HepG2 (cell line): ENCODE measurements around the gene ITGB1. TPM values are rescaled to one million over a fixed set of nuclear protein-coding genes. Genes with fewer than 3 reads are reported as not detected.

ENCODE experiments used
- ATAC-seq: fragments of 200-7000 bp; cut with Tn5 transposase; 3 replicates; pipeline ENCODE4 v1.9.1; 2020; ENCODE audit warnings: mild to moderate bottlenecking, moderate library complexity
- BruUV-seq: library from RNA; stranded (reverse); fragments of 400-500 nt; replicated peaks from 2 replicates; lab custom pipeline; 2021; lab: Mats Ljungman, UMichigan
- CTCF ChIA-PET: fragments of 300-600 bp; formaldehyde crosslinking; extraction: SDS; loops from one replicate; lab custom pipeline; 2021; ENCODE audit warnings: low total read pairs, inconsistent platforms, low intra/inter-chr PET ratio; lab: Yijun Ruan, JAX
- POLR2A ChIA-PET: fragments of 350-600 bp; sonication (Branson Sonifier 250); formaldehyde crosslinking; loops from one replicate; lab custom pipeline; 2020; ENCODE audit warnings: antibody characterized with exemption, inconsistent platforms; lab: Yijun Ruan, JAX
- DNase-seq: peaks from one replicate; pipeline ENCODE4 v3.0.0-alpha.2; 2015; ENCODE audit warnings: low spot score
- FAIRE-seq: peaks from 3 replicates; lab custom pipeline; 2011; peaks lifted over from hg19 to GRCh38; lab: Jason Lieb, UNC
- H2AFZ ChIP-seq: one replicate; pipeline ENCODE4 v1.6.1; 2011; ENCODE audit warnings: low read length, inconsistent platforms
- H3K27ac ChIP-seq: fragments of 300-600 bp; 3 replicates; pipeline ENCODE4 v1.8.0; 2011; ENCODE audit warnings: mixed run types, mild to moderate bottlenecking, mixed read lengths, low read length, inconsistent platforms; ENCODE audit not compliant: insufficient read depth; ENCODE audit errors: extremely low read length
- H3K27me3 ChIP-seq, 2 experiments: fragments of 200-600 bp in 1 of 2; 2 replicates in 1 of 2; 3 replicates in 1 of 2; pipeline versions ENCODE4 v1.6.0 to v1.8.0; 2011; ENCODE audit warnings: low read length in 2 of 2, mild to moderate bottlenecking in 2 of 2, moderate library complexity in 2 of 2, inconsistent platforms in 1 of 2; ENCODE audit not compliant: insufficient read depth in 2 of 2, control insufficient read depth in 1 of 2
- H3K36me3 ChIP-seq, 2 experiments: fragments of 200-600 bp in 1 of 2; replicated peaks in 1 of 2; 2 replicates in 1 of 2; 3 replicates in 1 of 2; pipeline versions ENCODE4 v1.5.1 to v1.8.0; 2011; ENCODE audit warnings: low read length in 2 of 2, inconsistent platforms in 1 of 2; ENCODE audit not compliant: insufficient read depth in 2 of 2, control insufficient read depth in 1 of 2
- H3K4me1 ChIP-seq: 2 replicates; pipeline ENCODE4 v1.5.1; 2012; ENCODE audit warnings: low read length, inconsistent platforms; ENCODE audit not compliant: insufficient read depth
- H3K4me2 ChIP-seq: 2 replicates; pipeline ENCODE4 v1.6.0; 2011; ENCODE audit warnings: low read depth, low read length, inconsistent platforms
- H3K4me3 ChIP-seq, 3 experiments: fragments of 200-600 bp in 1 of 3; sonication (generic), shearing (Covaris generic) in 1 of 3; replicated peaks in 1 of 3; 2 replicates each; pipeline ENCODE4 v1.5.1; 2011 to 2016; ENCODE audit warnings: low read length in 3 of 3, inconsistent platforms in 2 of 3, low read depth in 2 of 3, mild to moderate bottlenecking in 2 of 3, control low read depth in 1 of 3, mixed read lengths in 1 of 3; ENCODE audit not compliant: insufficient read depth in 1 of 3
- H3K79me2 ChIP-seq: one replicate; pipeline ENCODE4 v1.6.1; 2011; ENCODE audit warnings: low read length, inconsistent platforms; ENCODE audit not compliant: insufficient read depth
- H3K9ac ChIP-seq: 2 replicates; pipeline ENCODE4 v1.6.0; 2011; ENCODE audit warnings: mild to moderate bottlenecking, low read depth, low read length, inconsistent platforms; ENCODE audit not compliant: insufficient read depth
- H3K9me3 ChIP-seq: 2 replicates; pipeline ENCODE4 v1.5.1; 2012; ENCODE audit warnings: mild to moderate bottlenecking, low read length
- H4K20me1 ChIP-seq: 2 replicates; pipeline ENCODE4 v1.6.0; 2011; ENCODE audit warnings: inconsistent platforms, mild to moderate bottlenecking, low read length, moderate library complexity; ENCODE audit not compliant: insufficient read depth
- EED ChIP-seq: sonication (generic); formaldehyde crosslinking; IDR thresholded peaks from 2 replicates; pipeline ENCODE4 v1.5.0; 2020; ENCODE audit warnings: mild to moderate bottlenecking, missing genetic modification reagents
- NFE2 ChIP-seq: sonication (generic); formaldehyde crosslinking; IDR thresholded peaks from 2 replicates; pipeline ENCODE4 v1.4.0; 2020; ENCODE audit warnings: missing genetic modification reagents
- POLR2A ChIP-seq, 2 experiments: IDR thresholded peaks; 2 replicates each; pipeline ENCODE4 v1.6.1; 2011; ENCODE audit warnings: low read depth in 2 of 2, low read length in 2 of 2, mild to moderate bottlenecking in 1 of 2, moderate library complexity in 1 of 2; ENCODE audit not compliant: insufficient read depth in 1 of 2
- RBM39 ChIP-seq: fragments of 200-400 bp; formaldehyde crosslinking; IDR thresholded peaks from one replicate; pipeline ENCODE4 v1.6.1; 2018; ENCODE audit warnings: antibody characterized with exemption, mild to moderate bottlenecking, low read depth, low read length; ENCODE audit not compliant: poor library complexity, severe bottlenecking
- SAP130 ChIP-seq: IDR thresholded peaks from 2 replicates; pipeline ENCODE4 v1.6.1; 2016; ENCODE audit warnings: low read depth
- TBL1XR1 ChIP-seq: fragments of 150-350 bp; IDR thresholded peaks from 2 replicates; pipeline ENCODE4 v1.6.1; 2014; ENCODE audit warnings: borderline replicate concordance, low read length; ENCODE audit not compliant: partially characterized antibody
- in situ Hi-C: cut with HindIII; loops from 2 replicates; pipeline ENCODE4 v1.10.0; 2017; ENCODE audit warnings: low pct_unique_long_range_greater_than_20kb; ENCODE audit not compliant: extremely low pct_ligation_motif_present
- intact Hi-C: fragments of 100-400 bp; cut with micrococcal nuclease; formaldehyde crosslinking; loops from one replicate; pipeline ENCODE4 v1.10.0; 2022; ENCODE audit not compliant: unreplicated experiment
- polyA plus RNA-seq, 8 experiments: library from polyadenylated mRNA; depleted of rRNA in 3 of 8; stranded (reverse) in 7 of 8; unstranded in 1 of 8; fragments of >200 nt; fragmentation: Illumina TruSeq in 4 of 8; extraction: Trizol in 4 of 8; gene quantifications; 2 replicates each; pipeline versions ENCODE4 v1.2.1 to v1.2.3, GENCODE V29; 2011 to 2016; ENCODE audit warnings: low read depth in 4 of 8, missing spikeins in 1 of 8, mixed read lengths in 1 of 8; ENCODE audit not compliant: insufficient read depth in 1 of 8
- total RNA-seq, 5 experiments: library from RNA; depleted of rRNA; stranded (reverse); fragments of >200 nt; fragmentation: Illumina TruSeq; extraction: Trizol; gene quantifications; 2 replicates each; pipeline ENCODE4 v1.2.3, GENCODE V29; 2016; ENCODE audit warnings: low read depth in 1 of 5
- TF ChIP-seq, protein P1 (sequence below): sonication (generic); formaldehyde crosslinking; IDR thresholded peaks from 2 replicates; pipeline ENCODE4 v1.5.0; 2020; ENCODE audit warnings: mild to moderate bottlenecking, missing genetic modification reagents, moderate library complexity
- TF ChIP-seq, protein P2 (sequence below): sonication (generic); formaldehyde crosslinking; IDR thresholded peaks from one replicate; pipeline ENCODE4 v1.5.1; 2020; ENCODE audit warnings: mild to moderate bottlenecking, missing genetic modification reagents; ENCODE audit errors: not compliant biosample characterization

The ITGB1 gene
- total and polyA plus RNA-seq, 2 of the 13 experiments (the other 11 are each of a cell fraction or from before 2014, with no cell fraction given): 190 to 204 TPM

DNA sequence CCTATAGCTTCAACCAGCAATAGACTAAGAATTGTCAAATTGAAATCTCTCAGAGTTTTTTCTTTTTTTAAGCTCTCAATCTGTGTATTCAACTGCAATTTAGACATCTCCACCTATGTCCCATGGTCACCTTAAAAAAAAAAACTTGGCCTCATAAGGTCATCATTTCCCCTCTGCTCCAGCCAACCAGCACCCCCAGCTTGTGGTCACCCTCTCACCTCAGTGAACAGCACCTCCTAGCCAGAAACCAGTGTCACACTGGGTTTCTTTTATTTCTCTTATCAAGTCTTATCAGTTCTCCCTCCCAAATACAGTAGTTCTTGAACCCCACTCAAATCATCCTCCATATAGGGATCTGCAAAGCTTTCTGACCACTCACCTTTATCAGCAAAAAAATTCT lies 4.0 kb downstream of the ITGB1 start:
- DNase-seq: no peak
- FAIRE-seq: no peak
- Histone ChIP-seq H4K20me1 (peaks cover 61% of the 10 kb centered on the region), H3K36me3 (peaks cover 2 to 5% of the 10 kb centered on the region in 2 experiments; a peak in 1 of 5 replicates), H3K79me2 (peaks cover 95% of the 10 kb centered on the region), H3K4me3 (peak overlapping the region in 2 of 3 experiments; percentile 17 to 91; a peak in 3 of 6 replicates), H3K27ac (no peak overlapping the region), H2AFZ (no peak overlapping the region), H3K27me3 (no peaks in the 10 kb centered on the region; a peak in 1 of 5 replicates), H3K9me3 (no peaks in the 10 kb centered on the region), H3K4me1 (peaks cover 70% of the 10 kb centered on the region), H3K9ac (no peak overlapping the region; the same call in 1 of the 2 replicates), H3K4me2 (peak overlapping the region; percentile 70)
- in situ Hi-C loops (no loop called here), intact Hi-C loops (loop anchor here (10.0 kb wide), 1 partner anchor 49 kb away; no protein-coding TSS in a partner anchor)
- no peak for ATAC-seq
- BruUV-seq: no TSS peak
- CTCF ChIA-PET: no interaction called here
- TF ChIP-seq NFE2 (no peak), EED (CRISPR knock-in tag) (no peak), RBM39 (no peak), SAP130 (no peak), TBL1XR1 (no peak), POLR2A (IDR thresholded peaks at IDR 0.05; ENCODE audit: insufficient read depth in 1 of 2, low read depth in 2 of 2, low read length in 2 of 2) (no peak)
- TF ChIP-seq, protein P1, sequence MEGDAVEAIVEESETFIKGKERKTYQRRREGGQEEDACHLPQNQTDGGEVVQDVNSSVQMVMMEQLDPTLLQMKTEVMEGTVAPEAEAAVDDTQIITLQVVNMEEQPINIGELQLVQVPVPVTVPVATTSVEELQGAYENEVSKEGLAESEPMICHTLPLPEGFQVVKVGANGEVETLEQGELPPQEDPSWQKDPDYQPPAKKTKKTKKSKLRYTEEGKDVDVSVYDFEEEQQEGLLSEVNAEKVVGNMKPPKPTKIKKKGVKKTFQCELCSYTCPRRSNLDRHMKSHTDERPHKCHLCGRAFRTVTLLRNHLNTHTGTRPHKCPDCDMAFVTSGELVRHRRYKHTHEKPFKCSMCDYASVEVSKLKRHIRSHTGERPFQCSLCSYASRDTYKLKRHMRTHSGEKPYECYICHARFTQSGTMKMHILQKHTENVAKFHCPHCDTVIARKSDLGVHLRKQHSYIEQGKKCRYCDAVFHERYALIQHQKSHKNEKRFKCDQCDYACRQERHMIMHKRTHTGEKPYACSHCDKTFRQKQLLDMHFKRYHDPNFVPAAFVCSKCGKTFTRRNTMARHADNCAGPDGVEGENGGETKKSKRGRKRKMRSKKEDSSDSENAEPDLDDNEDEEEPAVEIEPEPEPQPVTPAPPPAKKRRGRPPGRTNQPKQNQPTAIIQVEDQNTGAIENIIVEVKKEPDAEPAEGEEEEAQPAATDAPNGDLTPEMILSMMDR: 0 out of 2 replicates have a peak, but pooled peaks have one; percentile 10
- TF ChIP-seq, protein P2, sequence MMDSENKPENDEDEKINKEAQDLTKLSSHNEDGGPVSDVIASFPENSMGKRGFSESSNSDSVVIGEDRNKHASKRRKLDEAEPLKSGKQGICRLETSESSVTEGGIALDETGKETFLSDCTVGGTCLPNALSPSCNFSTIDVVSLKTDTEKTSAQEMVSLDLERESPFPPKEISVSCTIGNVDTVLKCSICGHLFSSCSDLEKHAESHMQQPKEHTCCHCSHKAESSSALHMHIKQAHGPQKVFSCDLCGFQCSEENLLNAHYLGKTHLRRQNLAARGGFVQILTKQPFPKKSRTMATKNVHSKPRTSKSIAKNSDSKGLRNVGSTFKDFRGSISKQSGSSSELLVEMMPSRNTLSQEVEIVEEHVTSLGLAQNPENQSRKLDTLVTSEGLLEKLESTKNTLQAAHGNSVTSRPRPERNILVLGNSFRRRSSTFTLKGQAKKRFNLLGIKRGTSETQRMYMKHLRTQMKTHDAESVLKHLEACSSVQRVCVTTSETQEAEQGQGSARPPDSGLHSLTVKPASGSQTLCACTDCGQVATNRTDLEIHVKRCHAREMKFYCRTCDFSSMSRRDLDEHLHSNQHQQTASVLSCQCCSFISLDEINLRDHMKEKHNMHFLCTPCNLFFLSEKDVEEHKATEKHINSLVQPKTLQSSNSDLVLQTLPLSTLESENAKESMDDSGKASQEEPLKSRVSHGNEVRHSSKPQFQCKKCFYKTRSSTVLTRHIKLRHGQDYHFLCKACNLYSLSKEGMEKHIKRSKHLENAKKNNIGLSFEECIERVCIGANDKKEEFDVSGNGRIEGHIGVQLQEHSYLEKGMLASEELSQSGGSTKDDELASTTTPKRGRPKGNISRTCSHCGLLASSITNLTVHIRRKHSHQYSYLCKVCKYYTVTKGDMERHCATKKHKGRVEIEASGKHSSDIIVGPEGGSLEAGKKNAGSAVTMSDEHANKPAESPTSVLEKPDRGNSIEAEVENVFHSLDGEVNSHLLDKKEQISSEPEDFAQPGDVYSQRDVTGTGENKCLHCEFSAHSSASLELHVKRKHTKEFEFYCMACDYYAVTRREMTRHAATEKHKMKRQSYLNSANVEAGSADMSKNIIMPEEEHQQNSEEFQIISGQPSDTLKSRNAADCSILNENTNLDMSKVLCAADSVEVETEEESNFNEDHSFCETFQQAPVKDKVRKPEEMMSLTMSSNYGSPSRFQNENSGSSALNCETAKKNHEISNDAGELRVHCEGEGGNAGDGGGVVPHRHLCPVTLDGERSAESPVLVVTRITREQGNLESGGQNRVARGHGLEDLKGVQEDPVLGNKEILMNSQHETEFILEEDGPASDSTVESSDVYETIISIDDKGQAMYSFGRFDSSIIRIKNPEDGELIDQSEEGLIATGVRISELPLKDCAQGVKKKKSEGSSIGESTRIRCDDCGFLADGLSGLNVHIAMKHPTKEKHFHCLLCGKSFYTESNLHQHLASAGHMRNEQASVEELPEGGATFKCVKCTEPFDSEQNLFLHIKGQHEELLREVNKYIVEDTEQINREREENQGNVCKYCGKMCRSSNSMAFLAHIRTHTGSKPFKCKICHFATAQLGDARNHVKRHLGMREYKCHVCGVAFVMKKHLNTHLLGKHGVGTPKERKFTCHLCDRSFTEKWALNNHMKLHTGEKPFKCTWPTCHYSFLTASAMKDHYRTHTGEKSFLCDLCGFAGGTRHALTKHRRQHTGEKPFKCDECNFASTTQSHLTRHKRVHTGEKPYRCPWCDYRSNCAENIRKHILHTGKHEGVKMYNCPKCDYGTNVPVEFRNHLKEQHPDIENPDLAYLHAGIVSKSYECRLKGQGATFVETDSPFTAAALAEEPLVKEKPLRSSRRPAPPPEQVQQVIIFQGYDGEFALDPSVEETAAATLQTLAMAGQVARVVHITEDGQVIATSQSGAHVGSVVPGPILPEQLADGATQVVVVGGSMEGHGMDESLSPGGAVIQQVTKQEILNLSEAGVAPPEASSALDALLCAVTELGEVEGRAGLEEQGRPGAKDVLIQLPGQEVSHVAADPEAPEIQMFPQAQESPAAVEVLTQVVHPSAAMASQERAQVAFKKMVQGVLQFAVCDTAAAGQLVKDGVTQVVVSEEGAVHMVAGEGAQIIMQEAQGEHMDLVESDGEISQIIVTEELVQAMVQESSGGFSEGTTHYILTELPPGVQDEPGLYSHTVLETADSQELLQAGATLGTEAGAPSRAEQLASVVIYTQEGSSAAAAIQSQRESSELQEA: no peak
- POLR2A ChIA-PET: interaction anchor here (1.5 to 4.3 kb wide), 3 partner anchors 10 to 31 kb away, joined by 4 to 38 read pairs (median 18); no protein-coding TSS in a partner anchor
